GM19238 (cell line): ENCODE measurements around the gene ADCY5.

Experiments used
- DNase-seq: peaks from one replicate; pipeline ENCODE4 v3.0.0; 2011; ENCODE audit warnings: low spot score; ENCODE audit not compliant: insufficient read length

Gene ADCY5

DNA sequence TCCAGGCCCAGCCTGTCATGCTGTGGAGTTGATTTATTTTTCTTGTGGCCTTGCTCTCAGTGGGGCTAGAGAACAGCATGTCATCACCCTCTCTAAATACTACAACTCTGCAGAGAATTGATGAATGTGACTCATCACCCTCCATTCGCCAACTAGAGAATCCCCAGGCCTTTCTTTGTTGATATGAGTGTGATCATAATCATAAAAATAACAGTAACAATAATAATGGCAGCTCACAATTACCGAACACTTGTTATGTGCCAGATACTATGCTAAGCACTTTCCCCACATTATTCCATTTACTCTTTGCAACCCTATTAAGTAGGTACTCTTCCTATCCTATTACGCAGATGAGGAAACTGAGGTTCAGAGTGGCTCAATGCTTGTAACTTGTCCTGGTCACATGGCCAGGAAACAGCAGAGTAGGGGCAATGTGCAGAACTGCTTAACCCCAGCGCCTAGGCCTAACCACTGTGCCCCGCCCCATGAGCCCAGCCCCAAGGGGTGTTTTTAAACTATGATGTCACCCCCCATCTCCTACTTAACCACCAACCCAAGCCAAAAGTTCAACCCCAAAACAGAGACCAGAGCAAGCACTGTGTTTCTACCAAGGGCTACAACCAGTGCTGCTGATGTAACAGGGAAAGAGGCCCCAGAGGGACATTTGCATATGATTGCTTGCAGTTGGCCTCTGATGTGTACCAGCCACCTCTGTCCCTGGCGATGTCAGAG is 104.5 kb downstream of the ADCY5 start:
- no peak for DNase-seq

GRCh38 chr3:123343296-123344174 is 105.4 kb downstream of the ADCY5 start:
- no peak for DNase-seq

DNA sequence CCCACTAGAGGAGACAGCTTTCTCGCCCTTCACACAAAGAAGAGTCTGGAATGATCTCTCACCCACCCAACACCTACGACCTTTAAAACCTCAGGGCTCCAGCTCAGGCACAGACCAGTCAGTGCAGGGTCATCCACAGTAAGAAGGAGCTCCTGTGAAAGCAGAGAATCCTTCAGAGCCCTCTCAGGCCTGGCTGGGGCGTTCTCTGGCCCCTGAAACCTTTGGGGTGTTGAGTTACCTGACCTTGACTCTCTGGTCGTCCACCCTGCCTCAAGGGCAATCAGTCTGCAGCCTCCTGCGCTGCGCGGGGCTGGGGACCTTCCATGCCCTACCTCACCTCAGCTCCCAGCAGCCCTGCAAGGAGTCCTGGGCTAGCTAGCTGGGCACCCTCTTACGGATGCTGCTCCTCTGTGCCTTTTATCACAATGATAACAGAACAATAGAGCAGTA is 106.2 kb downstream of the ADCY5 start:
- DNase-seq: no peak

DNA sequence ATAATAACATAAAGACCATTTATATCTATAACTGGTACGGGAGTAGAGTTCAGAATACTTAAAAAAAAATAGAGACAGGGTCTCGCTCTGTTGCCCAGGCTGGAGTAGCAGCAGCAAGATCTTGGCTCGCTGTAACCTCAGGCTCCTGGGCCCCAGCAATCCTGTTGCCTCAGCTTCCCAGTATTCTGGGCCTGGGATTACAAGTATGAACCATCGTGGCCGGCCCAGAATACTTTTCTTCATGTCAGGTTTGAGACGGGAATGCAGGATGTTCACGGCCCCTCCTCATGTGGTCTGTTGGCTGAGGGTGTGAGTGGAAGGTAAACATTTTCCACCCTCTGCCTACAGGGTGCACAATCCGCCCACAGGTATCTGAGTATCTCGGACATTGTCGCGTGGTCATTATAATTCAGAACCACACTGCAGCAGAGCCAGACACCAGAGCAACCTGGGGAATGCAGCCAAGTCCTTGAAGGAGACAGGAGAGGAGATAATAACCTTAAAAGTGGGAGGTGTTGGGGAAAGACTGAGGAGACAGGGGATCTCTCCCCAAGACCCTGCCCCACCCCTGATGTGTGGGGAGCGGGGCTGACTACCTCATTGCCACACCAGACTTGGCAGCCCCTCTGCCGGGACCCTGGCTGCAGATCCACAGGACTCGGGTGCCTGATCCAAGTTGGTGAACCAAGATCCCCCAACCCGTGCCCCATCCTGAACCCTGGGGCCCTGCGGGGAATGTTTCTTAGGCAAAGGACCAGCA is 106.8 kb downstream of the ADCY5 start:
- no peak for DNase-seq

DNA sequence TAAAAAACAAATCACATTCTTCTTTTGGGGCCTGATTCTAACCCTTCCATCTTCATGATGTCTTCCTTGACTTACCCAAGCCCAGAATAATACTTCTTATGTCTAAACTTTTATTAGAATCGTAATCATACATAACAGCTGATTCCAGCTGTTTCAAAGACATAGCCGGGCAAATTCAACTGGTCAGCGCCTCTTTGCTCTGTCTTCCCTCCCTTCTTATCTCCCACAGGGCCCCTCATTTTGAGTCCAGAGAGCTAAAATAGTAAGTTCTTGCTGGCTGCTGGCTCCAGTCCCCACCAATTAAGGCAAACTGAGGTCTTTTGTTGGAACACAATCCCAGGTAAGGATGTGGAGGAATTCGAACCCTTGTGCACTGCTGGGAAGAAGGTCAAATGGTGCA is 108.6 kb downstream of the ADCY5 start:
- no peak for DNase-seq

DNA sequence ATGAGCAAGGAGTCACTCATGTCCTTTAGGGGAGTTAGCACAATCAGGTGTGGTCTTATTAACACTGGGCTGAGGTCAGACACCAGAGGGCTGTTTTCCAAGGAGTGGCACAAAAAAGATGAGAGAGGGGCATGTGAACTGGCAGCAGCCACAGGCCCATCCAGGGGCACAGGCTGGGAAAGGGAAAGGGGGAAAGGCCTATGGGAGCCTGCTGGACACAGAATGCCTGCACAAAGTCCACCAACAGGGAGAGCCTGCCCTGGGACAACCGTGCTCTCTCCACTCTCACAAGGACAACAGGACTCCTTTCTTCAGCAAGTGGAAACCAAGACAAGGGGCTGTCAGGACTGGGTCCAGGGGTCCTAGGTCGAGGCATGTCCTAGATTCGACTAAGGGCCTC is 109.6 kb downstream of the ADCY5 start:
- DNase-seq: no peak

DNA sequence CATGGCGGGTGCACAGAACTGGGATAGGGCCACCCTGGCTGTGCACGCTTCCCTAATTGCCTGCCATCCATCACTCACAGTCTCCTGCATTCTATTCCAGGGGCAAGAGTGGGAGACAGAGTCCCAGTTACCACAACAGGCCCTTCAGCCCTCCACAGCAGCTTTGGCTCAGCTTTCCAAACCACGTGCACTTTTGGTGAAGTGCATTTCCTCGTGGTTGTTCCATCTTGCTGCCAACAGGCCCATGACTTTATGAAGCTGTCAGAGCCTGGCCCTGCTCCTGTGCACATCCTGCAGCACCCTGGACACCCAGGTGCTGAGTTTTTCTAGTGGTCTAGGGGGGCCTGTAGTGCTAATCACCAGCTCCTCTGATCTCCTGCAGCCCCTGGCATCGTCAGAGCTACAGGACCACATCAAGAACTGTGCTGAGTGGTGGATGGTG is 110.2 kb downstream of the ADCY5 start:
- DNase-seq: no peak

DNA sequence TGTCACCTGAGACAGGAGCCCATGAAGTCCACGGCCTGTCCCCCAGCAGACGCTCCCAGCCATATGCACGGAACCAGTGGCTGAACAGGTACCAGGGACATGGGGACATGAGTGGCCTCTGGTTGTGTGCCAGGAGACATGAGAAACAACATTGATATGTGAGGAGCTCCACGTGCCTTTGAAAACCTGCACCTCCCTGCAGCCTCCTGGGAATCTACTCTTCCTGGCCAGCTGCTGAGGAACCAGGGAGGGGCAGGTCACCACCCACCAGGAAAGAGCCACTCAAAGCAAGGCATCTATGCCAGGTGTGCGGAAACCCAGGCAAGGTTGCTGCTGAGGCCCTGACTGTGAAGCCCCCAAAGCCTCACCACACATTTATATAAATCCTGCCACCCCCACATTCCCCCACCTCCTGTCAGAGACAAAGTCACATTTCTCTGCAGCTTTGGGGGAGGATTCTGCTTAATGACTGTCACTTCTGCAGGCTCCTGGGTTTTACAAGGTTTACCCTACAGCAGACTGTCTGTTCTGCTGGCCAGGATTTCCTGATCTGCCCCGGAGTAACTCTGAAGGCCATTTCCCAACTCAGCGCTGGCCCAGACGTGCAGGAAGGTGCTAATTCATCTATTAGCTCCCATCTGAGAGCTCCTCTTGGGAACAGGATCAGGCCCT is 110.8 kb downstream of the ADCY5 start:
- no peak for DNase-seq

- DNase-seq: no peak
Observed at GRCh38 chr3:123337226-123337625, 111.7 kb downstream of the ADCY5 start.

DNA sequence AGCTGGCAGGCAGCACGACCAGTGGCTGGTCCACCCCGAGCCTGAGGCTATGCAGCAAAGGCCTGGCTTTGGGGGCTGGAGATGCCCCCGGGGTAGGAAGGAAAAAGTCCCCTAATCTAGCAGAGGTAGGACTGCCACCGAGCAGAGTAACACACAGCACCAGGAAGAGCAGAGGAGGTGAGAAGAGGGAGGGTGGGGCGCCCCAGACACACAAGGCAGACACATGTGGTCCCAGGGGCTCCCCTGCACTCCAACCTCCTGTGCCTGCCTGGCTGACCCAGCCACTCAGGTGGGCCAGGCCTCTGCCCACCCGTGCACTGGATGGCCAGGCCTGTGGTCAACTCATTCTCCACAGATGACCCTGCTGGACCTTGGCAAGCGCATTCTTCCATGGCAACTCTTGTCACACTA is 112.4 kb downstream of the ADCY5 start:
- DNase-seq: no peak

DNA sequence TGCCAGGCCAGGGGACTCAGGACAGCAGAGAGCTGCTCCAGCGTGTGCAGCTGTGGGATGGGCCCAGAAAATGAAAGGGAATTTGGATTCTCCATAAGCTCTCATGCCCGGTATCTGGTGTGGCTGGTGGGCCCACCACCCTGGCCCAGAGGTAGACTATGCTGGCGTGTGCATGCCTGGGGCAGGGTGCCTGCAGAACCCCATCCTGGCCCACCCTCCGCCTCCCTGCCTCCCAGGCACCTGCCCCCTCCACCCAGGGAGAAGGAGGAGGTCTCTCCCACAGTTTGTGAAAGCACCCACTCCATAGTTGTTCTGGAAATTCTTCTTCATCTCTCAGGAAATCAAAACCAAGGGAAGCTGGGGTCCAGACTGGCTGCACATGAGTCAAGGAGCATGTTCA is 112.9 kb downstream of the ADCY5 start:
- DNase-seq: no peak

DNA sequence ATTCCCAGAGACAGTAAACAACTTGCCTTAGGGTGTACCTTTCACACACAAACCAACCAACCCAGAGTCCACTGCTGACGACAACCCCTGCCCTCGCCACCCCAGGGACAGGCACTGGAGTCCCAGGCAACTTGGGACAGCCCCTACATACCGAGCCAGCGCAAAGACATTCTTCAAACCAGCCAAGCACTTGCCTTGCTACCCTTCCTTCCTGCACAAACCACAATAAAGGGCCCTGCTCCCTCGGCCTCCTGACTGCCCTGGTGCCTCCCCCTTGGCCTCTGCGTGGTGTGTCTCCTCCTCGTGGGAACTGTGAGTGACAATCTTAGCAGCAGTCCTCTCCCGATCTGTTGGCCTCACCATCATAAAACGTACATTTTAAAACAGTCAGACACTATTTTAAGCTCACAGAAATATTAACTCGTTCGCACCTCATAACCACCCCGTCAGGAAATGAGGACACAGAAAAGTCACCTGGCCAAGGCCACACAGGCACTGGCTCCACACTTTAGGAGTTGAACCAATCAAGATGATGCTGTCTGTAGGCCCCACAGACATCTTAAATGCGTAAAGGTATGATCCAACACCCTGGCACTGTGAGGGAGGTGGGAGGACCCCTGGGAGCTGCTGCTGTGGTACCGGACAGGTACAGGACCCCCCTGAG is 113.8 kb downstream of the ADCY5 start:
- DNase-seq: no peak

DNA sequence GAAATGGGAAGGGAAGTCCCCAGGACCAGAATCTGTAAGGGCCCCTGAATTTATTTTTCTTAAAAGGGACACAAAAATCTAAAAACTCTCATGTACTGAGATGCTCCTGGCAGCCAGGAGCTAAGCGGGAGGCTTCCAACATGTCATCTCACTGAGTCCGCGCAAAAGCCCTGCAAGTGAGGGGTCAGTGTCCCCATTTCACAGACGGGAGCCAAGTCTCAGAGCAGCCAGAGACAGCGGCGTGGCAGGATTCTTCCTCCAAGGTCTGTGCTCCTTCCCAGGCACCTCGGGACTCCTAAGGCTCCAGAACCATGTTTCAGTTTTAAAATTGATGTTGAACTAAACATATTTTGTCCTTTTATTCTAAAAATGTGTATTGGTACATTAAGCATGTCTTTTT is 114.8 kb downstream of the ADCY5 start:
- DNase-seq: no peak

DNA sequence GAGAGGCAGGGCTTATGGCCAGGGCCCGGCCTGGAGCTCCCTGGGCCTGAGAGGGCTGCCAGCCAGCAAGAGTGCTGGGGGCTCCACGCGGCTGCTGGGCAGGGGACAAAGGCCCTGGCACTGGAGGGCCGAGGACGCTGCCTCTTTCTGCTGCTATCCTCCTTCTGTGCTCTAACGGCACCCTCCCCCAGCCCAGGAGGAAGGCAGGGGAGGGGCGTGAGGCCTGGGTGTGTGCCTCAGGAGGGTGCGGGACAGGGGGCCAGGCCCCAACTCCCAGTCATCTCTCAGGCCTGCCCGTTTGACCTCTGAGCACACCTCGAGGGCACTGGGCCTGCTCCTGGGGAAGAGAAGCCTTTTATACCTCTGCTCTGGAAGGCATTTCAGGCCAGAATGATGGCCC is 115.5 kb downstream of the ADCY5 start:
- no peak for DNase-seq

DNA sequence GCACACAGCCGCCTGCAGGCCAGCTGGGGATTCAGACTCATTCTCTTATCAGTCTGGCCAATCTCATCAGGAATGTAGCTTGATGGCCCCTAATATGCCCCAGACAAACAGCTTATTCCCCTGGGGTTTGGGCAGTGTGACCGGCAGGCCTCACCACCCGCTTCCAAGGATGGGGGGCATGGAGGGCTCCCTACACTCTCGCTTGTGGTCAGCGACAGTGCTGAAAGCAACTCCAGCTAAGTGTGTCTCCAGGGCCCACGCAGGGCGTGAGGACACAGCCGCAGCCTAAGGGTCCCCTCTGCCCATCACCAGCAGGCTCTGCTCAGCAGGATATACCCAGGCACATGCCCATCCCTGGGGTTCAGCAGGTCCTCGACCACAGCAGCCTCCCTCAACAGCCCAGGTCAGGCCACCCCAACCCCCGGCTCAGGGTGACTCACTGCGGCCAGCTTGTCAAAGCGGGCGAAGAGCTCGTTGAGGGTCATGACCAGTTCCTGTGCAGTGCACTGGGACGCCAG is 116.7 kb downstream of the ADCY5 start:
- no peak for DNase-seq

- DNase-seq: no peak
Observed at GRCh38 chr3:123331651-123332050, 117.2 kb downstream of the ADCY5 start.

- no peak for DNase-seq
Observed at GRCh38 chr3:123331006-123331405, 117.9 kb downstream of the ADCY5 start.

DNA sequence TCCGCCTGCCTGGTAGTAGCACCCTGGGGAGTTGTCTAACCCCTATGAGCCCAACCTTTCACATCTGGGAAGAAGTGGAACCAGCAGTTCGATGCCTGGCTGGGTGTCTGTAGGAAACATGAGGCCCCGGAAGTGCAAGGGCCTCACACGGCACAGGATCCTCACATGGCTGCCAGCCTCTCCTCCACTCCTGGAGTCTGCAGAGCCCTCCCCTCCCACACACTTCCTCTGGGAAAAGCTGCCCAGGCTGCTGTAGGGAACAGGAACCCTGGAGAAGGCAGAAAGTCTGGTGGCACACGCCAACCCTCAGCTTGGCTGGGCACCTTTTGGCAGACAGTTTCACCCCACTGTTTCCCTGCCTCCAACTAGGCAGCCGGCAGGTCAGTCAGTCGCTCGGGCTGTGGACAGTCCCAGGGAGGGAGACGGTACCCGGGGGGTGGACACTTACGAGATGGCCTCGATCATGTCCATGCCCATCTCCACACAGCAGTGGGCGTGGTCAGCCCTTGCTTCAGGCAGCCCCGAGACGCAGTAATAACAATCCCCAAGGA is 118.4 kb downstream of the ADCY5 start:
- no peak for DNase-seq

- DNase-seq: no peak
Observed at GRCh38 chr3:123329636-123330340, 119.1 kb downstream of the ADCY5 start.
